ENCODE data around the gene EFNB2. TPM values are rescaled to one million over a fixed set of nuclear protein-coding genes. Genes with fewer than 3 reads are reported as not detected.

The EFNB2 gene
- total RNA-seq, 1 experiment from 2014 or later = 4.7 TPM

DNA sequence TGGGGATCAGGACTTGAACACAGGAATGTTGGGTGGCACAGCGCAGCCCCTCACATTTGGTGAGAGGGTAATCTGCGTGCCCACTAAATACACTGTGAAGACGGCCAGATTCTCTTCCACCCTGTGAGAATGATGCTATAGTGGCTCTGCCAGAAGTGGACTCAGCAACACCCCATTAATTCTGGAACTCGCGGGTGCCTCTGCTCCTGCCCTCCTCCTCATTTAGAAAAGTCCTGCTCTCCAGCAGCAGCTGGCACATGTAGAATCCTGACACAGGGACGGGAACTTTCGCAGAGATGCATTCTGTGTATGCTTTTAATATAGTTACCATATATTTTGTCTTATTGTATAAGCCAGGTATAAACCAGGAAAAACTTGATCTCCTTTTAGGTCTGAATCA is 57.3 kb downstream of the EFNB2 start:
- ChIA-PET POLR2A (no interaction called here), CTCF (no interaction called here)
- intact Hi-C loops (cut with micrococcal nuclease; ENCODE audit: unreplicated experiment) = no loop called here
- Histone ChIP-seq H3K4me1 (ENCODE audit: control insufficient read depth, insufficient read depth, low read length) (no peaks in the 10 kb centered on the region), H3K9me3 (ENCODE audit: control insufficient read depth, insufficient read depth, low read depth, low read length) (no peaks in the 10 kb centered on the region), H3K36me3 (ENCODE audit: control insufficient read depth, insufficient read depth, low read length) (no peaks in the 10 kb centered on the region), H3K4me3 (ENCODE audit: low read depth in 2 of 2, low read length in 2 of 2) (no peak overlapping the region), H3K27ac (ENCODE audit: low read length) (no peak overlapping the region), H3K27me3 (ENCODE audit: control insufficient read depth, insufficient read depth, low read length) (no peaks in the 10 kb centered on the region)
- TF ChIP-seq, protein P1, sequence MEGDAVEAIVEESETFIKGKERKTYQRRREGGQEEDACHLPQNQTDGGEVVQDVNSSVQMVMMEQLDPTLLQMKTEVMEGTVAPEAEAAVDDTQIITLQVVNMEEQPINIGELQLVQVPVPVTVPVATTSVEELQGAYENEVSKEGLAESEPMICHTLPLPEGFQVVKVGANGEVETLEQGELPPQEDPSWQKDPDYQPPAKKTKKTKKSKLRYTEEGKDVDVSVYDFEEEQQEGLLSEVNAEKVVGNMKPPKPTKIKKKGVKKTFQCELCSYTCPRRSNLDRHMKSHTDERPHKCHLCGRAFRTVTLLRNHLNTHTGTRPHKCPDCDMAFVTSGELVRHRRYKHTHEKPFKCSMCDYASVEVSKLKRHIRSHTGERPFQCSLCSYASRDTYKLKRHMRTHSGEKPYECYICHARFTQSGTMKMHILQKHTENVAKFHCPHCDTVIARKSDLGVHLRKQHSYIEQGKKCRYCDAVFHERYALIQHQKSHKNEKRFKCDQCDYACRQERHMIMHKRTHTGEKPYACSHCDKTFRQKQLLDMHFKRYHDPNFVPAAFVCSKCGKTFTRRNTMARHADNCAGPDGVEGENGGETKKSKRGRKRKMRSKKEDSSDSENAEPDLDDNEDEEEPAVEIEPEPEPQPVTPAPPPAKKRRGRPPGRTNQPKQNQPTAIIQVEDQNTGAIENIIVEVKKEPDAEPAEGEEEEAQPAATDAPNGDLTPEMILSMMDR (IDR thresholded peaks at IDR 0.05) = no peak
- TF ChIP-seq, protein P2, sequence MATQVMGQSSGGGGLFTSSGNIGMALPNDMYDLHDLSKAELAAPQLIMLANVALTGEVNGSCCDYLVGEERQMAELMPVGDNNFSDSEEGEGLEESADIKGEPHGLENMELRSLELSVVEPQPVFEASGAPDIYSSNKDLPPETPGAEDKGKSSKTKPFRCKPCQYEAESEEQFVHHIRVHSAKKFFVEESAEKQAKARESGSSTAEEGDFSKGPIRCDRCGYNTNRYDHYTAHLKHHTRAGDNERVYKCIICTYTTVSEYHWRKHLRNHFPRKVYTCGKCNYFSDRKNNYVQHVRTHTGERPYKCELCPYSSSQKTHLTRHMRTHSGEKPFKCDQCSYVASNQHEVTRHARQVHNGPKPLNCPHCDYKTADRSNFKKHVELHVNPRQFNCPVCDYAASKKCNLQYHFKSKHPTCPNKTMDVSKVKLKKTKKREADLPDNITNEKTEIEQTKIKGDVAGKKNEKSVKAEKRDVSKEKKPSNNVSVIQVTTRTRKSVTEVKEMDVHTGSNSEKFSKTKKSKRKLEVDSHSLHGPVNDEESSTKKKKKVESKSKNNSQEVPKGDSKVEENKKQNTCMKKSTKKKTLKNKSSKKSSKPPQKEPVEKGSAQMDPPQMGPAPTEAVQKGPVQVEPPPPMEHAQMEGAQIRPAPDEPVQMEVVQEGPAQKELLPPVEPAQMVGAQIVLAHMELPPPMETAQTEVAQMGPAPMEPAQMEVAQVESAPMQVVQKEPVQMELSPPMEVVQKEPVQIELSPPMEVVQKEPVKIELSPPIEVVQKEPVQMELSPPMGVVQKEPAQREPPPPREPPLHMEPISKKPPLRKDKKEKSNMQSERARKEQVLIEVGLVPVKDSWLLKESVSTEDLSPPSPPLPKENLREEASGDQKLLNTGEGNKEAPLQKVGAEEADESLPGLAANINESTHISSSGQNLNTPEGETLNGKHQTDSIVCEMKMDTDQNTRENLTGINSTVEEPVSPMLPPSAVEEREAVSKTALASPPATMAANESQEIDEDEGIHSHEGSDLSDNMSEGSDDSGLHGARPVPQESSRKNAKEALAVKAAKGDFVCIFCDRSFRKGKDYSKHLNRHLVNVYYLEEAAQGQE (IDR thresholded peaks at IDR 0.05; ENCODE audit: insufficient read depth in 1 of 2, low read depth in 2 of 2, low read length in 1 of 2) = no peak
- TF ChIP-seq POLR2AphosphoS5 (IDR thresholded peaks at IDR 0.05; ENCODE audit: low read depth, low read length) (no peak), SIN3A (IDR thresholded peaks at IDR 0.05; ENCODE audit: borderline replicate concordance, insufficient read depth, low read depth, low read length) (no peak), TCF7L2 (IDR thresholded peaks at IDR 0.05; ENCODE audit: low read depth, low read length) (no peak)
- no TSS peak for BruUV-seq (replicated peaks)
- DNase-seq (ENCODE audit: low read depth, low spot score) (no peak), ATAC-seq (no peak)
- in situ Hi-C loops (cut with HindIII; ENCODE audit: low pct_unique_long_range_greater_than_20kb, low sequenced_read_pairs) = no loop called here

DNA sequence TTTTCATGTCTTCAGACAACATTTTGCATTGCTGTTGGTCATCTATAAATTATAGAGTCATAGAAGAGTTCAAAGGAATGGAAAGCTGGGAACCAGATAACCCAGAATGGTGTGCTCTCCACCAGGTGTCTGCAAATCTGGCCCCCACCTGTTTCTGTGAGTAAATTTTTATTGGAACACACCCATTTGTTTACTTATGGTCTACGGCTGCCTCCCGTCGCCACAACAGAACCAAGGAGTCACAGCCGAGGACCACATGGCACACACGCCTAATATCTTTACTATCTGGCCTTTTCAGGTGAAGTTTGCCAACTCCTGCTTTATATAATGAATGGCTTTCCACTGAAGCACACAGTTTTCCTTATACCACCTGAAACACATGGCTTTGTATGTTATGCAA is 58.2 kb downstream of the EFNB2 start:
- no peaks in the 10 kb centered on the region for H3K9me3 ChIP-seq (ENCODE audit: control insufficient read depth, insufficient read depth, low read depth, low read length)
- intact Hi-C loops (cut with micrococcal nuclease; ENCODE audit: unreplicated experiment) = no loop called here
- H3K27ac ChIP-seq (ENCODE audit: low read length) = no peak overlapping the region
- no peaks in the 10 kb centered on the region for H3K36me3 ChIP-seq (ENCODE audit: control insufficient read depth, insufficient read depth, low read length)
- DNase-seq (ENCODE audit: low read depth, low spot score) (no peak), ATAC-seq (no peak)
- no peak overlapping the region for H3K4me3 ChIP-seq (ENCODE audit: low read depth in 2 of 2, low read length in 2 of 2)
- CTCF ChIA-PET = no interaction called here
- in situ Hi-C loops (cut with HindIII; ENCODE audit: low pct_unique_long_range_greater_than_20kb, low sequenced_read_pairs) = no loop called here
- POLR2A ChIA-PET = no interaction called here
- BruUV-seq (replicated peaks) = no TSS peak
- TF ChIP-seq, protein P1 (IDR thresholded peaks at IDR 0.05) = no peak
- TF ChIP-seq TCF7L2 (IDR thresholded peaks at IDR 0.05; ENCODE audit: low read depth, low read length) (no peak), SIN3A (IDR thresholded peaks at IDR 0.05; ENCODE audit: borderline replicate concordance, insufficient read depth, low read depth, low read length) (no peak), POLR2AphosphoS5 (IDR thresholded peaks at IDR 0.05; ENCODE audit: low read depth, low read length) (no peak)
- TF ChIP-seq, protein P2 (IDR thresholded peaks at IDR 0.05; ENCODE audit: insufficient read depth in 1 of 2, low read depth in 2 of 2, low read length in 1 of 2) = no peak
- H3K27me3 ChIP-seq (ENCODE audit: control insufficient read depth, insufficient read depth, low read length) = no peaks in the 10 kb centered on the region
- no peaks in the 10 kb centered on the region for H3K4me1 ChIP-seq (ENCODE audit: control insufficient read depth, insufficient read depth, low read length)
